Osteoblast (primary cell): ENCODE measurements around the gene PTPRZ1. TPM values are rescaled to one million over a fixed set of nuclear protein-coding genes. Genes with fewer than 3 reads are reported as not detected.

ENCODE experiments used
- DNase-seq: peaks from one replicate; pipeline ENCODE4 v3.0.0; 2011; ENCODE audit warnings: low spot score, mixed read lengths; ENCODE audit not compliant: insufficient read length; ENCODE audit errors: missing footprints
- H2AFZ ChIP-seq: 2 replicates; pipeline ENCODE4 v1.6.0; 2011; ENCODE audit warnings: mild to moderate bottlenecking, low read length
- H3K27ac ChIP-seq: 2 replicates; pipeline ENCODE4 v1.5.1; 2011; ENCODE audit warnings: mild to moderate bottlenecking, low read depth, low read length, moderate library complexity
- H3K27me3 ChIP-seq: 2 replicates; pipeline ENCODE4 v1.6.0; 2012; ENCODE audit warnings: mild to moderate bottlenecking, control low read depth, inconsistent platforms, low read length, moderate library complexity; ENCODE audit not compliant: insufficient read depth
- H3K36me3 ChIP-seq: 2 replicates; pipeline ENCODE4 v1.5.1; 2011; ENCODE audit warnings: mild to moderate bottlenecking, low read length, control low read depth, moderate library complexity; ENCODE audit not compliant: insufficient read depth
- H3K4me1 ChIP-seq: 2 replicates; pipeline ENCODE4 v1.5.1; 2011; ENCODE audit warnings: mild to moderate bottlenecking, low read length, control low read depth, moderate library complexity; ENCODE audit not compliant: insufficient read depth
- H3K4me2 ChIP-seq: 2 replicates; pipeline ENCODE4 v1.6.0; 2011; ENCODE audit warnings: mild to moderate bottlenecking, low read length; ENCODE audit not compliant: insufficient read depth
- H3K4me3 ChIP-seq: fragments of 200-600 bp; sonication (generic); 3 replicates; pipeline ENCODE4 v1.5.1; 2012; ENCODE audit warnings: mild to moderate bottlenecking, low read length, inconsistent platforms; ENCODE audit not compliant: insufficient read depth
- H3K79me2 ChIP-seq: 2 replicates; pipeline ENCODE4 v1.6.0; 2012; ENCODE audit warnings: mild to moderate bottlenecking, low read length, control low read depth, inconsistent platforms; ENCODE audit not compliant: insufficient read depth
- H3K9me3 ChIP-seq: 2 replicates; pipeline ENCODE4 v1.5.1; 2011; ENCODE audit warnings: low read depth, low read length, control low read depth
- H4K20me1 ChIP-seq: 2 replicates; pipeline ENCODE4 v1.6.0; 2012; ENCODE audit warnings: mild to moderate bottlenecking, low read length, control low read depth; ENCODE audit not compliant: insufficient read depth
- total RNA-seq: library from RNA; depleted of rRNA; stranded (reverse); fragments of >200 nt; gene quantifications from 2 replicates; pipeline ENCODE4 v1.2.3, GENCODE V29; 2012
- TF ChIP-seq, protein P1 (sequence below): IDR thresholded peaks from 2 replicates; pipeline ENCODE4 v1.5.1; 2011; ENCODE audit warnings: mild to moderate bottlenecking, low read depth, low read length, moderate library complexity; ENCODE audit errors: extremely low read depth

The PTPRZ1 gene
- total RNA-seq, 1 donor: not detected

DNA sequence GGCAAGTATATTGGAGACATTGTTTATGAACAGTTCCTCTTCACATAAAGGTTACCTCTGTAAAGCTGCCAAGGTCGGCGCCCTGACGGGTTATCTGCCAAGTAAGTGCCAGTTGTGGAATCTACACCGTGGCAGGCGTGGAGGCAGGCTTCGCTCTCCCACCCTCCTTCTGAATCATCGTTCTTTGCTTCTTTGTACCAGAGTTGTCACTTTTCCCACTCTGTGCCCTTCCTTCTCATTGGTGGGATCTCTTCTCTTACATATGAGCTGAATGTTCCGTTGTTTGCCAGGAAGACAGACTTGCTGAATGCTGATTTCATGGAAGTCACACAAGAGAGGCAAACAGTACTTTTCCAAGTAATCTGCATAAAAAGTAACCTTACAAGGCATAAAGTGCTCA, 40.6 kb upstream of the PTPRZ1 start:
- Histone ChIP-seq H3K4me2 (no peak overlapping the region), H3K4me3 (no peak overlapping the region), H3K4me1 (no peaks in the 10 kb centered on the region), H3K9me3 (no peaks in the 10 kb centered on the region), H3K27ac (no peak overlapping the region), H3K27me3 (no peaks in the 10 kb centered on the region), H2AFZ (no peak overlapping the region), H3K36me3 (no peaks in the 10 kb centered on the region), H3K79me2 (no peaks in the 10 kb centered on the region), H4K20me1 (no peaks in the 10 kb centered on the region)
- DNase-seq: no peak
- TF ChIP-seq, protein P1, sequence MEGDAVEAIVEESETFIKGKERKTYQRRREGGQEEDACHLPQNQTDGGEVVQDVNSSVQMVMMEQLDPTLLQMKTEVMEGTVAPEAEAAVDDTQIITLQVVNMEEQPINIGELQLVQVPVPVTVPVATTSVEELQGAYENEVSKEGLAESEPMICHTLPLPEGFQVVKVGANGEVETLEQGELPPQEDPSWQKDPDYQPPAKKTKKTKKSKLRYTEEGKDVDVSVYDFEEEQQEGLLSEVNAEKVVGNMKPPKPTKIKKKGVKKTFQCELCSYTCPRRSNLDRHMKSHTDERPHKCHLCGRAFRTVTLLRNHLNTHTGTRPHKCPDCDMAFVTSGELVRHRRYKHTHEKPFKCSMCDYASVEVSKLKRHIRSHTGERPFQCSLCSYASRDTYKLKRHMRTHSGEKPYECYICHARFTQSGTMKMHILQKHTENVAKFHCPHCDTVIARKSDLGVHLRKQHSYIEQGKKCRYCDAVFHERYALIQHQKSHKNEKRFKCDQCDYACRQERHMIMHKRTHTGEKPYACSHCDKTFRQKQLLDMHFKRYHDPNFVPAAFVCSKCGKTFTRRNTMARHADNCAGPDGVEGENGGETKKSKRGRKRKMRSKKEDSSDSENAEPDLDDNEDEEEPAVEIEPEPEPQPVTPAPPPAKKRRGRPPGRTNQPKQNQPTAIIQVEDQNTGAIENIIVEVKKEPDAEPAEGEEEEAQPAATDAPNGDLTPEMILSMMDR: no peak

DNA sequence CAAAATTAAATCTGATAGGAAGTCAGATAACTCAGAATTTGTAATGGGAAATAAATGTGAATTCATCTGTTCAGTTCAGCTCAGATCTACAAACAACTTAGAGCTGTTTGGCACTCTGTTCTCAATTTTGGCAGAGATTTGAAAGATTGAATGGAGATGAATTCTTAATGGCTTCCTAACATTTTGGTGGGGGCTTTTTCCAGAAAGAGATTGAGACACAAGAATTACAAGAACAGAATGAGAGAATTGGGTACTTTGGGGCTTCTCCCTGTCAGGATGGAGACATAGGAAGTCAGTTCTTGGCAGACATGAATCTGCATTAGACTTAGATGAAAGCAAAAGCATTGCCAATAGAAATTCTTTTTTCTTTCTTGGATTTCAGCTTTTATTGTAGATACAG, 39.0 kb upstream of the PTPRZ1 start:
- Histone ChIP-seq H3K9me3 (no peaks in the 10 kb centered on the region), H3K79me2 (no peaks in the 10 kb centered on the region), H2AFZ (no peak overlapping the region), H3K36me3 (no peaks in the 10 kb centered on the region), H3K4me2 (no peak overlapping the region), H3K27me3 (no peaks in the 10 kb centered on the region), H3K4me3 (no peak overlapping the region), H4K20me1 (no peaks in the 10 kb centered on the region), H3K27ac (no peak overlapping the region), H3K4me1 (no peaks in the 10 kb centered on the region)
- TF ChIP-seq, protein P1: no peak
- no peak for DNase-seq

DNA sequence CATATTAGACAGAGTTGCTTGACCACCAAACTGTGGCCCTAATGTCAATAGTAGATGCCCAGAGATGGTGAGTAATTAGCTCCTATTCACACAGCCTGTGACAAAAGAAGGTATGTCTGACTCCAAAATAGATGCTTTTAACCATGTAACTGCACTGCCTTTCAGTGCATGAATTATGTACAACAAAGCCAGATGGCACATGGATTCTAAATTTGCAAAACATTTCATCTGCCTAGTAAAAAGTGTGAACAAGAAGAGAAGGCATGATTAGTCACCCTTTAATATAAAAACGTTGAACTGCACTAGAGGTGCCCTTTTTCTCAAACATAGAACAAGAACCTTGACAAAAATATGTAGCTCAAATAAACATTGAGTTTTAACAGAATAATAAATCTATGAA, 35.5 kb upstream of the PTPRZ1 start:
- H3K27ac ChIP-seq: no peak overlapping the region
- no peaks in the 10 kb centered on the region for H3K36me3 ChIP-seq
- H3K4me2 ChIP-seq: no peak overlapping the region
- no peaks in the 10 kb centered on the region for H3K27me3 ChIP-seq
- H3K4me3 ChIP-seq: no peak overlapping the region
- TF ChIP-seq, protein P1: no peak
- no peaks in the 10 kb centered on the region for H3K79me2 ChIP-seq
- H4K20me1 ChIP-seq: no peaks in the 10 kb centered on the region
- H2AFZ ChIP-seq: no peak overlapping the region
- DNase-seq: no peak
- H3K4me1 ChIP-seq: no peaks in the 10 kb centered on the region
- H3K9me3 ChIP-seq: no peaks in the 10 kb centered on the region

DNA sequence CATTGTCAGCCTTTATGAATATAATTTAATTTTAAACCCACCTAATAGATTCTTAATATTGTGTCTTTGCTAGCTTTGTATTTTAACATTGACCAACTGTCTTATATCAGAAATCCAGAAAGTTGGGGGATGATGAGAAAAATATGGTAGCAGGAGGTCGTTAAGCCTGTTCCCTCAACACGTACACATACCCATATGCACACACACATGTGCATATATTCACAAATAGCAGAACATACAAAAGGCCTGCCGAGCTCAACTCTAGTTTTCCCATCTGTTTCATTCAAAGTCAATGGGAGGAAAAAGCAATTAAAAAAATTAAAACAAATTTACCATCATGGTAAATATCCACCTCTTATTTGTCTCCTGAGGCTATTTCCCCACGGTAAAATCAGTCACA, 25.9 kb upstream of the PTPRZ1 start:
- TF ChIP-seq, protein P1: no peak
- no peaks in the 10 kb centered on the region for H3K79me2 ChIP-seq
- H2AFZ ChIP-seq: no peak overlapping the region
- no peak overlapping the region for H3K4me2 ChIP-seq
- H3K9me3 ChIP-seq: no peaks in the 10 kb centered on the region
- H3K36me3 ChIP-seq: no peaks in the 10 kb centered on the region
- no peaks in the 10 kb centered on the region for H3K27me3 ChIP-seq
- no peaks in the 10 kb centered on the region for H3K4me1 ChIP-seq
- no peak for DNase-seq
- no peaks in the 10 kb centered on the region for H4K20me1 ChIP-seq
- no peak overlapping the region for H3K4me3 ChIP-seq
- no peak overlapping the region for H3K27ac ChIP-seq
